LHCN-M2 (cell line): ENCODE data around the gene BSX. TPM values are rescaled to one million over a fixed set of nuclear protein-coding genes. Genes with fewer than 3 reads are reported as not detected.

Experiments used
- DNase-seq: peaks from one replicate; pipeline ENCODE4 v3.0.0-alpha.2; 2012; ENCODE audit warnings: low read depth
- polyA plus RNA-seq: library from polyadenylated mRNA; unstranded; fragments of >200 nt; gene quantifications from one replicate; pipeline ENCODE4 v1.2.1, GENCODE V29; 2012; ENCODE audit warnings: missing spikeins
- total RNA-seq: library from RNA; depleted of rRNA; stranded (reverse); fragments of >200 nt; gene quantifications from 2 replicates; pipeline ENCODE4 v1.2.3, GENCODE V29; 2014; rRNA removed

Gene BSX
- total RNA-seq, result not detected in 2 replicates
- polyA plus RNA-seq, result not detected

- peak; percentile 31 for DNase-seq
Measured at GRCh38 chr11:122981388-122982264, at the start of gene BSX. BSX (minus strand) TSS chr11:122981834; CDS start chr11:122981671, 163 bp downstream.

DNA sequence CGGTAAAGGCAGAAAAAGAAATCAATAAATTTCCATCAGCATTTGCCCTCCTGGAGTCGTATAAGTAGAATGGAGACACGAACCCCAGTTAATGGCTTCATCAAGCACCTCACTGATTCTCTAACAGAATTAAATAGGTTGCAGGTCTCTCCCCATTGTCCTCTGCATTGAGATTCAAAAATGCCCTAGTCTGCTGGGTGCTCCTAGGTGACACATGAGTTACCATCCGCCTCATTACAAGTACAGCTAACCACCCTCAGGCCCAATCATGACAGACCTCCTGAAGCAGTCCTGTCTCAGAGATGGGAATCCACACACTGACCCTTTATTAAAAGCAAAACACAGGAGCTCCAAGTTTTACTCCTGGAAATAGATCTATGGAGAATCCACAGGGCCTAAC lies 48.9 kb upstream of the BSX start:
- no peak for DNase-seq

DNA sequence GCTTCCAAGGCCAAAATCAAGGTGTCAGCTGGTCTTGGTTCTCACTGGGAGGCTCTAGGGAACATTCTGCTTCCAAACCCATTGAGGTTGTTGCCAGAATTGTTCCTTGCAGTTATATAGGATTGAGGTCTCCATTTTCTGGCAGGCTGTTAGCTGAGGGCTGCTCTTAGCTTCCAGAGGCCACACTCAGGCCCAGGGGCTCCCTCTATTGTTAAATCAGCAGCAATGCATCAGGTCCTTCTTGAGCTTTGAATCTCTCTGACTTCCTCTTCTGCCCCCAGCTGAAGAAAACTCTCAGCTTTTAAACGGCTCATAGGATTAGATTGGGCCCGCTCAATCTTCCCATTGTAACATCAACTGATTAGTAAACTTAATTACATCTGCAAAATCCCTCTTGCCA lies 39.3 kb upstream of the BSX start:
- DNase-seq, result peak; percentile 45

DNA sequence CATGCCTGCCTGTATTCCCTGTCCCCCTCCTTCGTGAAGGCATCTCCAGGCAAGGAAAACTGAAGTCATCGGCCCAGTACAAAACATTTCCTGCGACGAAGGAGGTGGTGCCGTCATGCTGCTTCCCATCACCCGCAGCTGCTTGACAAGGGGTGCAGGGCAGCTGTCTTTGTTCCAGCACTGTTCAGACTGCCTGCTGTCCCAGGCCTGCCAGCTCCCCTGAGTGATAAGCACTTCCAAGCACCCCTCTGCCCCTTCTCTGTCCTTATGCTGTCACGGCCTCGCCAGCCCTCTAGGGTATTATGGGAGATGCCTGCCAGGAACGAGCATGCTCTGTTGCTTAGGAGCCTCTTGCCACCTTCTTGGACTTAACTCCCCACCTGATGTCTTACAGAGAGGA lies 37.1 kb upstream of the BSX start:
- DNase-seq, result no peak

- DNase-seq, result no peak
Measured at GRCh38 chr11:123011510-123011909, 29.9 kb upstream of the BSX start.

DNA sequence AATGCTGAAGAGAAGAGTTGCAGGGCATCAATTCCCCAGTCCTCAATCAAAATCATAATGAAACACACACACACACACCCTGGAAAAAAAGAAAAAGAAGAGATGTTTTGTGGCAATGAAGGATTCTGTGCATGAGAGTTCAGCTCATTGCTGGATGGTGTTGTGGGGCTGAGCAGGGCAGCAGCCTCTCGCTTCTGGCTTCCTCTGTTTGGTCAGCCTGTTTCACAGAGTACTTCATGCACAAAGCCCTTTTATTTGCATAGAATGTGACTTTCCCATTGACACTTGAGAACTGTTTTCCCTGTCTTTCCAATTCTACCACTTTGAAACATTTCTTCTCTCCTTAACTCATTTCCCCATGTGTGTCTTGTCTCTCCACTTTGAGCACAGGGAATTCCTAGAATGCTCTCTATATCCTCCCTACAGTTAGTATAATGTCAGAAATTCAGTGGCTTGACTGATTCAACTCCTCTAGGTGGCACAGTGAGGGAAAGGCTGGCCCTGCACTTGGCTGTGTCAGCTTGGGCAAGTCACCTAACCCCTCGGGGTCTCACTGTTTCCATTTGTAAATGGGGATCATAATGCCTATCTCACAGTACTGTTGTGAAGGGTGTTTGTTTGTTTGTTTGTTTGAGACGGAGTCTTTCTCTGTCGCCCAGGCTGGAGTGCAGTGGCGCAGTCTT lies 25.4 kb upstream of the BSX start:
- no peak for DNase-seq

DNA sequence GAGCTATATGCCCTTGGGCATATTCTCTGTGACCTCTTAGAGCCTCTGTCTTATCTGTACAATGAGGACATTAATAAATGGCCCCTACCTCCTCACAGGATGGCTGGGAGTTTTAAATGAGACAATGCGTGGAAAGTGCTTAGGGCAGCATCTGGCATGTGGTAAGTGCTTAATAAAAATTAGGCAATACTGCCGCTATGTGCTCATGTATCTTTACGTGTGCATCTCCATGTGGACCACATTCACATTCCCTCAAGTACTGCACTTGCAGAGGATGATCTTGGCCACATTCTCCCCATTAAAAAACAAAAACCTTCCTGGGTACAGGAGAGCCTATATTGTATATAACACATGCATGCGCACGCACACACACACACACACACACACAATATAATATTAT lies 19.1 kb upstream of the BSX start:
- DNase-seq, result no peak

DNA sequence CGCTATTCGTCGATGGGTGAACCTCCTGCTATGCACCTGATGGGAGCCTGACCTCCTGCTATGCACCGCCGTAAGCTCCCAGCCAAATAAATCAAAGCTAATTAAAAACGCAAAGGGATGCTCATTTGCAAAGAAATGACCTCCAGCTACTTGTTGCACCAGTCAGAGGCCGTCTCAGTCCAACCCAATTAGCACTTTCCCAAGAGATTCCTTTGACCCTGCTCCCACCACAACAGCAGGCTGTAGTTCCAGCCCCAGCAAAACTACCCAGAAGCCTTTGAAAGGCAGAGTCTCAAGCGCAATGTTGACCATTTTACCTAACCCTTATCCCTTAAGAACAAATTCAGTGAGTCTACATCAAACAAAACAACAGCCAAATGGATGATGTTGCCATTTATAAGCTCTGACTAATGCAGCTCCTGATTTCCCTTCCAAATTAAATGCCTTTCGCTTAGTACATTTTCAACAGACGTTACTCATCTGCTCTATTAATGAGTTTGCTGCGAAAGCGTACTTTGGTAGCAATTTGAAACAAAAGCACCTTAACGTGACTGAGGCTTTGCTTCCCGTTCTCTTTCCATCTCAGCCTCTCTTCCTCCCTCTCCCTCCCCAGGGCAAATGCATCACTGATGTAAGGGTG lies 17.2 kb upstream of the BSX start:
- no peak for DNase-seq

GRCh38 chr11:122995526-122995925 lies 13.9 kb upstream of the BSX start:
- no peak for DNase-seq

- peak; percentile 3 for DNase-seq
Measured at GRCh38 chr11:122984186-122985011, 2.8 kb upstream of the BSX start.

DNA sequence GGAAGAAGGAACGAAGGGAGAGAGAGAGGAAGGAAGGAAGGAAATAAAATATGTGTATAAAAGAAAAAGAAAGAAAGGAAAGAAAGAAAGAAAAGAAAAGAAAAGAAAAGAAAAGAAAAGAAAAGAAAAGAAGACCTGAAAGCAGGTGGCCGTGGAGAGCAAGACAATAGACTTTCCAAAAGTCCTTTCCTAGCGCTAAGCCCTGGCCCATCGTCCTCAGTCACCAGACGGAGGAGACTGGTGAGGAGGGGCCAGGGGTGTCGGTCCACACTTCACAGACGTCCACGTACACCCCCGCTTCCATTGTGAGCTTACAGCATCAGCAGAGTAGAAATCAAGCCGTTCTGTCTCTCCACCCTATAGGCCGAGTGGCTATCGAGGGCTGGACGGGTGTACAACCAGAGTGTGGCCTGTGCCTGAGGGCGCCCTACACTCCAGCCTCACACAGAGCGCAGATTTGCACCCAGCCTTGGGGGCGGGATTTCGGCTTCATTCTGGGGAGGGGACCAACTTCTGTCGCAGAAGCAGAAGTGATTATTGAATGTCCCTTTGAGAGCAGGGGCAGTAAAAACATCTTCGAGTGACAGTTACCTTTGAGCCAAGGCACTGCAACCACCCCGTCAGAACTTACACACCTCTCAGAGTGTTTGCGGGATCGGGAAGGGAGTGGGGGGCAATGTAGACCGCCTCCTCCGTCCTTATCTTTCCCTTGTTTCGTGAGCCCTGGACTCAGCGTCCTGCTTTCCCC lies 2.0 kb upstream of the BSX start:
- no peak for DNase-seq

- DNase-seq, result no peak
Measured at GRCh38 chr11:122979815-122980595, 1.6 kb downstream of the BSX start.

DNA sequence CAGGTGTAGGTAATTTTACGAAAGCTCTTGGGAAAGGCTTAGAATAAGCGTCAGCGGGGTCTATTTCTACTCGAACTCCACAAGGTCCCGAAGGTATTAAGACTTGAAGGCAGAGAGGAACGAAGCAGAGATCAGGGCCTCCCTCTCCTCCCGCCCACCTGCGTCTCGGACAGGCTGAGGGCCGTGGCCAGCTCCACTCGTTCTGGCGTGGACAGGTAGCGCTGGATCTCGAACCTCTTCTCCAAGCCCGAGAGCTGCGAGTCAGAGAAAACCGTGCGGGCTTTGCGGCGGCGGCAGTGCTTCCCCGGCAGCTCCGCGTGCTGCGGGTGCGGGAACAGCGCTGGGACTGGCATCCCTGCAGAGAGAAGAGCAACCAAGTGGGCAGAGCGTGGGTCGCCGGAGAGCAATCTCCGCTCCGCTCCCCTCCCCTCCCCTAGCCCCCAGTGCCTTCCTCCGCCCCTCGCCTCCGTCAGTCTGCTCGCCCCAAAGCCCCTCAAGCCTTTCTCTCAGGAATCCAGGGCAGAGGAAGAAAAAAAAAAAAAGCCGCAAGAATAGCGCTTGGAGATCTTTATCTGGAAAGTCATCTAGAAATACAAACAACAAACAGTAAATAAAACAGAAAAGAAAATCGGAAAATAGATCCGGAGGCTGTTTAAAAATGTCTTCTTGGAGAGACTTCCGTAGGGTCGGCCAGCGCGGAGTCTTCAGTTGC lies 2.4 kb downstream of the BSX start:
- DNase-seq, result no peak

GRCh38 chr11:122978299-122978620 lies 3.4 kb downstream of the BSX start:
- no peak for DNase-seq

- DNase-seq, result no peak
Measured at GRCh38 chr11:122977470-122978298, 4.0 kb downstream of the BSX start.

DNA sequence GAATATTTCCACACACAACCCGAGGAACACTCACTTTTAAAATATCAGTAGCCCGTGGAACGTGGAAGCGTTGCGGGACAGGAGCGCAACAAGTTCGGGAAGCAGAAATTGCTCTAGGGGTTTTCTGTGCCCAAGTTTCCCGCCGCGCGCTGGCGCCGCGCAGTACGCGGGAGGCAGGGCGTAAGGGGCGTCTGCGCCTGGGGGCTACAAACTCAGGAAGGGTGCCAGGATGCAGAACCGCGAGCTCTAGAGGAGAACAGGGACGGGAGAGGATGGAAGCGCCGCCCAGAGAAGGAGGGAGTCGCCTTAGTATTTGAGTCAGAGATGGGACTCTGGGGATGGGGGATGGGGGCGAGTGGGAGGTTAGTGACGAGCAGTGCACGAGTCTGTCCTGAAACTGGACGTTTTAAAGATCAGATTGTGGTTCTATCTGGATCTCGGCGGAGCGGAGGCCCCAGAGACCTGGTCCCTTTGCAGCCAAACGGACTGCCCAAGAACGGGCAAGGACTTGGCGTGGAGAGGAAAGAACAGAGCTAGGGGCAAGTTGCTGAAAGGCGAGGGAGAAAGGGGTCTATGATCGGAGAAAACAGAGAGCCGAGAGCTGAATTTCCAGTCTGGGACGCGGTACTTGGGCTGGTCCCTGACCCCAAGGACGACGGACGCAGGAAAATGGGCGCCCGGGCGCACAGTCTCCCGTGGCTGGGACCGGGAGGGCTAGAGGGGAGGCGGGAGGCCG lies 4.7 kb downstream of the BSX start:
- DNase-seq, result no peak

GRCh38 chr11:122976061-122976733 lies 5.4 kb downstream of the BSX start:
- no peak for DNase-seq
